Mucosa of descending colon (tissue), 3 donors: ENCODE results near the gene THAP6. TPM values are rescaled to one million over a fixed set of nuclear protein-coding genes. Genes with fewer than 3 reads are reported as not detected.

Source experiments
- ATAC-seq: fragments of 200-7000 bp; cut with Tn5 transposase; one replicate; pipeline ENCODE4 v1.9.1; 2020; ENCODE audit warnings: mild to moderate bottlenecking, moderate library complexity
- DNase-seq, 3 donors: peaks; one replicate each; pipeline ENCODE4 v3.0.0-alpha.2; 2020
- H3K36me3 ChIP-seq: fragments of 200-600 bp; one replicate; pipeline ENCODE4 v1.8.0; 2021; ENCODE audit warnings: low read depth, mild to moderate bottlenecking
- H3K4me1 ChIP-seq: fragments of 200-600 bp; one replicate; pipeline ENCODE4 v1.8.0; 2021; ENCODE audit warnings: low read depth, mild to moderate bottlenecking
- H3K4me3 ChIP-seq: fragments of 200-600 bp; one replicate; pipeline ENCODE4 v1.8.0; 2021; ENCODE audit warnings: mild to moderate bottlenecking
- H3K9me3 ChIP-seq: fragments of 200-600 bp; one replicate; pipeline ENCODE4 v1.8.0; 2021; ENCODE audit warnings: mild to moderate bottlenecking
- intact Hi-C, 2 donors: fragments of 100-400 bp; cut with DNase I in 1 of 2; cut with micrococcal nuclease in 1 of 2; formaldehyde crosslinking; loops; one replicate each; pipeline versions ENCODE4 v1.11.0 to v1.11.1; 2022; cut with DNase I, micrococcal nuclease
- total RNA-seq, 3 donors: library from RNA; stranded (reverse); fragmentation: NEBNext Ultra II Directional in 2 of 3; extraction: Animal tissue kit (Norgen Biotek cat#: 25700) in 2 of 3; gene quantifications; one replicate each; pipeline versions ENCODE4 v1.2.1 to v1.2.4, GENCODE V29; 2021 to 2023
- TF ChIP-seq, protein P1 (sequence below): fragments of 200-600 bp; IDR thresholded peaks from one replicate; pipeline ENCODE4 v1.8.0; 2022; ENCODE audit warnings: antibody characterized with exemption, mild to moderate bottlenecking
- donor health status: DM: no; HTN: no; CAD: no; lungs with moderate emphysema.
- donor health status: DM: no; HTN: no; CAD: no.
- donor health status: DM: no; HTN: yes; CAD: no.

The THAP6 gene
- total RNA-seq, 3 donors from 2014 or later: 17.3 to 21.8 (median 21.5) TPM

DNA sequence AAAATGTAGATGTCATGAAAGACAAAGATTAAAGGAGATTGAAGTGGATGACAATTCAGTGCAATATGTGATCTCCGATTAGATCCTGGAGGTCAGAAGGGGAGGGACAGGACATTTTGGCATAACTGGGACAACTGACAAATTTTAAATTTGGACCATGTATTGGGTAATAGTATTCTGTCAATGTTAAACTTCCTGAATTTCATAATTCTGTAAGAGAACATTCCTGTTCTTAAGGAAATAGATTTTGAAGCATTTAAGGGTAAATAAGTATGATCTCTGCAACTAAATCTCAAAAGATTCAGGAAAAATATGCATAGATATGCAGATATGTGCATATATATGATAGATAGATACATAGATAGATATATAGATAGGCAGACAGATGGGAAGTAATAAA is 52.6 kb downstream of the THAP6 start:
- Histone ChIP-seq H3K9me3 (no peaks in the 10 kb centered on the region), H3K4me1 (no peaks in the 10 kb centered on the region), H3K36me3 (no peaks in the 10 kb centered on the region), H3K4me3 (no peak overlapping the region)
- intact Hi-C loops: no loop called here
- ATAC-seq: no peak
- DNase-seq: no peak
- TF ChIP-seq, protein P1, sequence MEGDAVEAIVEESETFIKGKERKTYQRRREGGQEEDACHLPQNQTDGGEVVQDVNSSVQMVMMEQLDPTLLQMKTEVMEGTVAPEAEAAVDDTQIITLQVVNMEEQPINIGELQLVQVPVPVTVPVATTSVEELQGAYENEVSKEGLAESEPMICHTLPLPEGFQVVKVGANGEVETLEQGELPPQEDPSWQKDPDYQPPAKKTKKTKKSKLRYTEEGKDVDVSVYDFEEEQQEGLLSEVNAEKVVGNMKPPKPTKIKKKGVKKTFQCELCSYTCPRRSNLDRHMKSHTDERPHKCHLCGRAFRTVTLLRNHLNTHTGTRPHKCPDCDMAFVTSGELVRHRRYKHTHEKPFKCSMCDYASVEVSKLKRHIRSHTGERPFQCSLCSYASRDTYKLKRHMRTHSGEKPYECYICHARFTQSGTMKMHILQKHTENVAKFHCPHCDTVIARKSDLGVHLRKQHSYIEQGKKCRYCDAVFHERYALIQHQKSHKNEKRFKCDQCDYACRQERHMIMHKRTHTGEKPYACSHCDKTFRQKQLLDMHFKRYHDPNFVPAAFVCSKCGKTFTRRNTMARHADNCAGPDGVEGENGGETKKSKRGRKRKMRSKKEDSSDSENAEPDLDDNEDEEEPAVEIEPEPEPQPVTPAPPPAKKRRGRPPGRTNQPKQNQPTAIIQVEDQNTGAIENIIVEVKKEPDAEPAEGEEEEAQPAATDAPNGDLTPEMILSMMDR: no peak

DNA sequence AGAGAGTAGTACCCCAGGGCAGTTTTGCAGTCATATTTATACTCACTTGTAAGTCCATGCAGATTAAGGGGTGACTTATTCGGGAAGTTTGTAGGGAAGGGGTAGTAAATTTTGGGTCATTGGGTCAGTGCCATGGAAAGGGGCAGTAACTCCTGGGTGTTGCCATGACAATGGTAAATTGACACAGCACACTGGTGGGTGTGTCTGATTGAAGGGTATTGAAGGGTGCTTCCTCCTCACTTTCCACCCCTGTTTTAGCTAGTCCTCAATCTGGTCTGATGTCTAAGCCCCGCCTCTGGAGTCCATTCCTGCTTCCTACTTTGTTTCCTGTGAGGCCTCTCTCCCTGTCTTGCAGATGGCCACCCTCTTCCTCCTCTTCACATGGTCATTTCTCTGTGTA is 53.5 kb downstream of the THAP6 start:
- TF ChIP-seq, protein P1: no peak
- no peak for ATAC-seq
- intact Hi-C loops: no loop called here
- Histone ChIP-seq H3K4me3 (no peak overlapping the region), H3K9me3 (no peaks in the 10 kb centered on the region), H3K4me1 (no peaks in the 10 kb centered on the region), H3K36me3 (no peaks in the 10 kb centered on the region)
- no peak for DNase-seq

Other genes starting within 250 kb of the THAP6 start
- gene RCHY1, start 70 bp upstream of the THAP6 start, total RNA-seq: 10 to 100 TPM; 30.5 to 42.2 (median 33.4) TPM
- not detected for gene ODAPH, start 41.6 kb downstream of the THAP6 start, total RNA-seq
- 1 to 10 TPM; 1.6 to 3.5 (median 2.3) TPM for gene CDKL2, start 116.1 kb downstream of the THAP6 start, total RNA-seq
- 100 to 1,000 TPM; 144 to 149 (median 149) TPM for gene G3BP2, start 158.9 kb downstream of the THAP6 start, total RNA-seq
- gene USO1, start 210.1 kb downstream of the THAP6 start, total RNA-seq: 10 to 100 TPM; 44.3 to 65.8 (median 55.9) TPM